GM23248 (cell line): ENCODE results near the gene CNTNAP5. TPM values are rescaled to one million over a fixed set of nuclear protein-coding genes. Genes with fewer than 3 reads are reported as not detected.

Experiments
- DNase-seq: peaks from one replicate; pipeline ENCODE4 v3.0.0-alpha.2; 2015
- H2AFZ ChIP-seq: fragments of 200-600 bp; sonication (generic); 2 replicates; pipeline ENCODE4 v1.6.1; 2016; ENCODE audit warnings: antibody characterized with exemption
- H3F3A ChIP-seq: fragments of 200-600 bp; sonication (generic); 2 replicates; pipeline ENCODE4 v1.6.1; 2016; ENCODE audit warnings: mild to moderate bottlenecking, antibody characterized with exemption, mixed run types; ENCODE audit not compliant: insufficient read depth
- H3K27ac ChIP-seq: fragments of 200-600 bp; sonication (generic); 2 replicates; pipeline ENCODE4 v1.5.1; 2016; ENCODE audit warnings: mild to moderate bottlenecking
- H3K27me3 ChIP-seq: fragments of 200-600 bp; sonication (generic); replicated peaks from 2 replicates; pipeline ENCODE4 v1.6.1; 2016; ENCODE audit warnings: mild to moderate bottlenecking; ENCODE audit not compliant: insufficient read depth
- H3K36me3 ChIP-seq: fragments of 200-600 bp; sonication (generic); 2 replicates; pipeline ENCODE4 v1.6.1; 2016; ENCODE audit warnings: low read depth, mild to moderate bottlenecking
- H3K4me1 ChIP-seq: fragments of 200-600 bp; sonication (generic); 2 replicates; pipeline ENCODE4 v1.6.1; 2016; ENCODE audit warnings: mild to moderate bottlenecking; ENCODE audit not compliant: insufficient read depth
- H3K4me2 ChIP-seq: fragments of 200-600 bp; sonication (generic); one replicate; pipeline ENCODE4 v1.6.1; 2016; ENCODE audit warnings: mild to moderate bottlenecking; ENCODE audit not compliant: unreplicated experiment
- H3K4me3 ChIP-seq: fragments of 200-600 bp; sonication (generic); 2 replicates; pipeline ENCODE4 v1.5.1; 2016; ENCODE audit warnings: mild to moderate bottlenecking
- H3K79me2 ChIP-seq: fragments of 200-600 bp; sonication (generic); 2 replicates; pipeline ENCODE4 v1.6.1; 2016; ENCODE audit warnings: mild to moderate bottlenecking; ENCODE audit not compliant: insufficient read depth
- H3K9ac ChIP-seq: fragments of 200-600 bp; sonication (generic); 2 replicates; pipeline ENCODE4 v1.6.1; 2016; ENCODE audit warnings: mild to moderate bottlenecking
- H3K9me2 ChIP-seq: fragments of 200-600 bp; sonication (generic); 2 replicates; pipeline ENCODE4 v1.6.1; 2016; ENCODE audit warnings: mixed run types, mild to moderate bottlenecking, moderate library complexity; ENCODE audit not compliant: insufficient read depth
- H3K9me3 ChIP-seq: fragments of 200-600 bp; sonication (generic); one replicate; pipeline ENCODE4 v1.6.1; 2017; ENCODE audit warnings: low read depth
- H4K20me1 ChIP-seq: fragments of 200-600 bp; sonication (generic); 2 replicates; pipeline ENCODE4 v1.6.0; 2016; ENCODE audit not compliant: insufficient read depth
- EZH2 ChIP-seq: fragments of 200-600 bp; sonication (generic); IDR thresholded peaks from 2 replicates; pipeline ENCODE4 v1.6.1; 2018; ENCODE audit warnings: antibody characterized with exemption, mild to moderate bottlenecking; ENCODE audit not compliant: insufficient read depth, poor library complexity, severe bottlenecking
- EZH2phosphoT487 ChIP-seq: fragments of 200-600 bp; sonication (generic); IDR thresholded peaks from 2 replicates; pipeline ENCODE4 v1.6.1; 2018; ENCODE audit warnings: antibody characterized with exemption, moderate library complexity, mild to moderate bottlenecking, low read depth; ENCODE audit not compliant: insufficient read depth
- WGBS, 2 experiments: methylation state at CpG; one replicate each; pipeline ENCODE4 v1.1.6; 2015 to 2017; ENCODE audit warnings: low lambda C conversion rate in 2 of 2, low coverage in 1 of 2; ENCODE audit errors: missing lambda C conversion rate in 2 of 2; 5-methylcytosine and 5-hydroxymethylcytosine counted together
- in situ Hi-C: fragments of 300-500 bp; cut with MboI; formaldehyde crosslinking; loops from 2 replicates; pipeline ENCODE4 v1.15.0; 2020
- polyA plus RNA-seq: library from polyadenylated mRNA; unstranded; fragments of >200 nt; fragmentation: Nextera tagmentation; extraction: Ambion mirVana; gene quantifications from 2 replicates; pipeline ENCODE4 v1.2.1, GENCODE V29; 2016
- total RNA-seq: library from RNA; depleted of rRNA; stranded (reverse); fragments of >200 nt; shearing (Covaris generic); gene quantifications from 2 replicates; pipeline ENCODE4 v1.2.3, GENCODE V29; 2014

The CNTNAP5 gene
- total and polyA plus RNA-seq, 2 experiments from 2014 or later: not detected

DNA sequence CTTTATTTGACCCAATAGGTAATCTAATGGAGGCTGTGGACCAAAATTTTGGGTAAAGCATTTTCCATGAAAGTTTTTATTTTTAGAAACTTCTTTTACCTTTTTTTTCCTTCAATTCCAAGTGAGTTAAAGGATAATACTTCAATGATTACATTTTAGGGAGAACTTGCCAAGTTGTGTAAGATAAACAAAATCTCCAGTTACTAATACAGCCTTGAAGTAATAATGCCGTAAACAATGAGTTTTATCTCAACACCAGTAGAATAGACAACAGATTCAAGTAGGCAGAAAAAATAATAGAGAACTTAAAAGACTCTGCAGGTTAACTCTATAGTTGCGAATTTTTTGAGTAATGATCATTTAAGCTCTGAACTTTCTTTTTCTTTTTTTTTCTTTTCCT, 807.4 kb downstream of the CNTNAP5 start:
- Histone ChIP-seq H4K20me1 (no peaks in the 10 kb centered on the region), H3K9ac (no peak overlapping the region), H3K4me1 (no peaks in the 10 kb centered on the region), H3K79me2 (no peaks in the 10 kb centered on the region), H2AFZ (no peak overlapping the region), H3K27ac (no peak overlapping the region), H3K9me3 (no peaks in the 10 kb centered on the region), H3F3A (no peaks in the 10 kb centered on the region), H3K27me3 (no peaks in the 10 kb centered on the region), H3K9me2 (no peaks in the 10 kb centered on the region), H3K36me3 (no peaks in the 10 kb centered on the region), H3K4me2 (no peak overlapping the region), H3K4me3 (no peak overlapping the region)
- TF ChIP-seq EZH2phosphoT487: no peak
- TF ChIP-seq EZH2: no peak
- in situ Hi-C loops: no loop called here
- WGBS, 2 experiments: 25 to 30% methylated on average over 2 of the region's 2 CpGs
- no peak for DNase-seq

- no peak overlapping the region for H3K27ac ChIP-seq
- no peaks in the 10 kb centered on the region for H3K27me3 ChIP-seq
- no peaks in the 10 kb centered on the region for H3K9me2 ChIP-seq
- no peak for DNase-seq
- no peaks in the 10 kb centered on the region for H3K79me2 ChIP-seq
- no peak overlapping the region for H3K4me3 ChIP-seq
- no peak for TF ChIP-seq EZH2
- TF ChIP-seq EZH2phosphoT487: no peak
- H3K4me1 ChIP-seq: no peaks in the 10 kb centered on the region
- H3K9ac ChIP-seq: no peak overlapping the region
- H3F3A ChIP-seq: no peaks in the 10 kb centered on the region
- WGBS, 2 experiments: 0% methylated on average over 1 of the region's 1 CpG
- H2AFZ ChIP-seq: no peak overlapping the region
- H3K9me3 ChIP-seq: no peaks in the 10 kb centered on the region
- H3K36me3 ChIP-seq: no peaks in the 10 kb centered on the region
- in situ Hi-C loops: no loop called here
- H4K20me1 ChIP-seq: no peaks in the 10 kb centered on the region
- H3K4me2 ChIP-seq: no peak overlapping the region
Measured at GRCh38 chr2:124834331-124834730, 809.2 kb downstream of the CNTNAP5 start.

DNA sequence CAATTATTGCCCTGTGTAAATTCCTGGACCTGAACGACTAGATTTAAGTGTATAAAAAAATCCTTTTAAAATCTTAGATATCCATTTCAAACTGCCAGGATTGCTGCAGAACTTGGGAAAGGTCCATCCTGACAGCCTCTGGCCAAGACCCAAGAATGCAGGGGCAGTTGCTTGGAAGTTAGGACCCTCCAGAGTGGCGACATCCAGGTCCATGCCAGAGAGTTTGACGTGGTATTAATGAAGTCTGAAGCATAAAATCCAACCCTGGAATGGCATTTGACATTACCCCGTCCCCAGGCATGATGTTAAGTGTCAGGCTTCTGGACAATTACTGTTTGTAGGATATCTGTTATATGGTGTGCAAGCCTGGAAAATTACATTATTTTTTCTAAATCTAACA, 810.2 kb downstream of the CNTNAP5 start:
- no peak for DNase-seq
- Histone ChIP-seq H3K4me2 (no peak overlapping the region), H3K9me3 (no peaks in the 10 kb centered on the region), H2AFZ (no peak overlapping the region), H3K36me3 (no peaks in the 10 kb centered on the region), H3K79me2 (no peaks in the 10 kb centered on the region), H3K4me1 (no peaks in the 10 kb centered on the region), H3K9ac (no peak overlapping the region), H4K20me1 (no peaks in the 10 kb centered on the region), H3K9me2 (no peaks in the 10 kb centered on the region), H3K27me3 (no peaks in the 10 kb centered on the region), H3F3A (no peaks in the 10 kb centered on the region), H3K4me3 (no peak overlapping the region), H3K27ac (no peak overlapping the region)
- 5 to 9% methylated on average over 4 of the region's 4 CpGs for WGBS, 2 experiments
- TF ChIP-seq EZH2: no peak
- no peak for TF ChIP-seq EZH2phosphoT487
- in situ Hi-C loops: no loop called here

- no peaks in the 10 kb centered on the region for H3K4me1 ChIP-seq
- in situ Hi-C loops: no loop called here
- H3K79me2 ChIP-seq: no peaks in the 10 kb centered on the region
- no peak overlapping the region for H3K4me3 ChIP-seq
- TF ChIP-seq EZH2 (no peak), EZH2phosphoT487 (no peak)
- no peak for DNase-seq
- 2% methylated on average over 3 of the region's 3 CpGs for WGBS, 2 experiments
- no peaks in the 10 kb centered on the region for H3K9me2 ChIP-seq
- H3K27me3 ChIP-seq: no peaks in the 10 kb centered on the region
- no peaks in the 10 kb centered on the region for H4K20me1 ChIP-seq
- no peaks in the 10 kb centered on the region for H3F3A ChIP-seq
- no peak overlapping the region for H3K27ac ChIP-seq
- no peak overlapping the region for H3K4me2 ChIP-seq
- H3K36me3 ChIP-seq: no peaks in the 10 kb centered on the region
- H2AFZ ChIP-seq: no peak overlapping the region
- H3K9me3 ChIP-seq: no peaks in the 10 kb centered on the region
- H3K9ac ChIP-seq: no peak overlapping the region
Measured at GRCh38 chr2:124836416-124836815, 811.3 kb downstream of the CNTNAP5 start.

DNA sequence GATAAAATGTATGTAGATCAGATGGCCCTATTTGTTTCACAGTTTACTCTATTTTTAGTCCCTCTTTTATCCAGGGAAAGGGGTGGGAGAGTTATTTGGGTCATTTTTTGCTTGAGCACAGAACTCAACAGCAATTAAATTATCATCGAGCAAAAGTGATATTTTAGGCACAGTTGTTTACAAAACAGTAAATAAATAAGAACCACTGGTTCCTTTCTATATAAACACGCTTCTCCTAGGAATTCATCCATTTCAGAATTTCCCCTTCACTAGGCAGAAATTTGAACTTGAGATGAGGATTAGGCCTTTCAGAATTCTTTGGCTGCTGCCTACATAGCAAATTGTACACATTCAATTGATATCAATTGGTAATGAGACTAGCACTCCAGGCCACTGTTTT, 812.4 kb downstream of the CNTNAP5 start:
- no peaks in the 10 kb centered on the region for H3K9me2 ChIP-seq
- H3K4me3 ChIP-seq: no peak overlapping the region
- H3K9me3 ChIP-seq: no peaks in the 10 kb centered on the region
- H3K9ac ChIP-seq: no peak overlapping the region
- TF ChIP-seq EZH2 (no peak), EZH2phosphoT487 (no peak)
- in situ Hi-C loops: no loop called here
- H3F3A ChIP-seq: no peaks in the 10 kb centered on the region
- DNase-seq: no peak
- WGBS, 2 experiments: 29 to 32% methylated on average over 2 of the region's 2 CpGs
- H3K36me3 ChIP-seq: no peaks in the 10 kb centered on the region
- no peak overlapping the region for H3K27ac ChIP-seq
- H3K4me2 ChIP-seq: no peak overlapping the region
- H3K4me1 ChIP-seq: no peaks in the 10 kb centered on the region
- no peaks in the 10 kb centered on the region for H3K79me2 ChIP-seq
- H4K20me1 ChIP-seq: no peaks in the 10 kb centered on the region
- no peaks in the 10 kb centered on the region for H3K27me3 ChIP-seq
- no peak overlapping the region for H2AFZ ChIP-seq
